Heart right ventricle (tissue), 16 donors: ENCODE results near the gene GM2A. TPM values are rescaled to one million over a fixed set of nuclear protein-coding genes. Genes with fewer than 3 reads are reported as not detected.

Source experiments
- ATAC-seq, 8 donors: fragments of 200-7000 bp; cut with Tn5 transposase; one replicate each; pipeline ENCODE4 v1.9.1; 2020; ENCODE audit warnings: mild to moderate bottlenecking in 8 of 8, moderate library complexity in 8 of 8, moderate number of reproducible peaks in 1 of 8
- DNase-seq, 2 donors: peaks; one replicate each; pipeline ENCODE4 v3.0.0-alpha.2; 2020
- H3K27ac ChIP-seq, 10 donors: fragments of 200-600 bp; sonication (generic) in 2 of 10; one replicate each; pipeline versions ENCODE4 v1.5.0 to v1.8.0; 2020 to 2022; ENCODE audit warnings: mild to moderate bottlenecking in 3 of 10
- H3K27me3 ChIP-seq, 7 donors: fragments of 200-600 bp; one replicate each; pipeline ENCODE4 v1.8.0; 2021 to 2022; ENCODE audit warnings: mild to moderate bottlenecking in 2 of 7
- H3K36me3 ChIP-seq, 9 donors: fragments of 200-600 bp; sonication (generic) in 1 of 9; one replicate each; pipeline versions ENCODE4 v1.5.0 to v1.8.0; 2020 to 2022; ENCODE audit warnings: mild to moderate bottlenecking in 2 of 9
- H3K4me1 ChIP-seq, 9 donors: fragments of 200-600 bp; sonication (generic) in 1 of 9; one replicate each; pipeline versions ENCODE4 v1.5.0 to v1.8.0; 2020 to 2022; ENCODE audit warnings: mild to moderate bottlenecking in 4 of 9
- H3K4me3 ChIP-seq, 10 donors: fragments of 200-600 bp; sonication (generic) in 2 of 10; one replicate each; pipeline versions ENCODE4 v1.5.0 to v1.8.0; 2020 to 2022; ENCODE audit warnings: mild to moderate bottlenecking in 7 of 10, moderate library complexity in 2 of 10
- H3K9me3 ChIP-seq, 11 donors: fragments of 200-600 bp in 10 of 11; sonication (generic) in 2 of 11; one replicate each; pipeline versions ENCODE4 v1.5.0 to v1.8.0; 2013 to 2022; ENCODE audit warnings: mild to moderate bottlenecking in 2 of 11, control low read depth in 1 of 11, moderate library complexity in 1 of 11
- WGBS, 2 donors: extraction: QIAGEN DNeasy Blood & Tissue Kit; methylation state at CpG; one replicate each; pipeline ENCODE4 v1.1.7; 2013; ENCODE audit warnings: inconsistent platforms in 1 of 2; 5-methylcytosine and 5-hydroxymethylcytosine counted together
- intact Hi-C, 10 donors: fragments of 100-400 bp; cut with DNase I; formaldehyde crosslinking; loops; one replicate each; pipeline versions ENCODE4 v1.11.1 to v1.14.2; 2022
- polyA plus RNA-seq, 2 donors: library from polyadenylated mRNA; stranded (reverse); fragments of 200-250 nt; gene quantifications; one replicate each; pipeline ENCODE4 v1.2.3, GENCODE V29; 2013
- total RNA-seq, 10 donors: library from RNA; stranded (reverse); fragmentation: NEBNext Ultra II Directional in 3 of 10; extraction: Animal tissue kit (Norgen Biotek cat#: 25700) in 3 of 10; gene quantifications; one replicate each; pipeline versions ENCODE4 v1.2.1 to v1.2.4, GENCODE V29; 2021 to 2023
- TF ChIP-seq, protein P1 (sequence below), 9 donors: fragments of 200-600 bp; sonication (generic) in 2 of 9; IDR thresholded peaks; one replicate each; pipeline versions ENCODE4 v1.5.0 to v1.8.0; 2021 to 2022; ENCODE audit warnings: antibody characterized with exemption in 9 of 9, mild to moderate bottlenecking in 5 of 9, moderate library complexity in 1 of 9
- donor health status: Arrhythmogenic right ventricular cardiomyopathy.
- donor health status: ischemic (EF 13 %, LVEDD 7.1; RV severe dilation, severe dysfunction).
- donor health status: healthy with polysubstance abuse.
- donor health status: DM: no; HTN: yes; CAD: no.
- donor health status: DM: no; HTN: no; CAD: no.
- donor health status: ischemic (EF 25% LVEDD 6.9; RV normal size, moderate dysfunction).
- donor health status: ischemic (EF 25% LVEDD 5.7; RV mildly dilated, moderate dysfunction).
- donor health status: healthy.
- donor health status: DM: yes; HTN: yes; CAD: no.
- donor health status: Ischemic cardiomyopathy.
- donor health status: ischemic (EF 35%, LVEDD 5.7; RV mildly dilated, moderate dysfunction).
- donor health status: nonischemic (EF 11% LVEDD 7.7; RV severe dilation, severe dysfunction).
- donor health status: DM: yes; HTN: yes; CAD: no.
- donor health status: PGD.
- donor health status: ischemic (EF 29% LVEDD 5.4; RV normal size, mild dysfunction).
- donor health status: nonischemic (EF 23%, LVEDD 6.1; RV moderate dilation, normal function).

Gene GM2A
- total and polyA plus RNA-seq, 12 donors = 18.1 to 47.1 (median 35.9) TPM

DNA sequence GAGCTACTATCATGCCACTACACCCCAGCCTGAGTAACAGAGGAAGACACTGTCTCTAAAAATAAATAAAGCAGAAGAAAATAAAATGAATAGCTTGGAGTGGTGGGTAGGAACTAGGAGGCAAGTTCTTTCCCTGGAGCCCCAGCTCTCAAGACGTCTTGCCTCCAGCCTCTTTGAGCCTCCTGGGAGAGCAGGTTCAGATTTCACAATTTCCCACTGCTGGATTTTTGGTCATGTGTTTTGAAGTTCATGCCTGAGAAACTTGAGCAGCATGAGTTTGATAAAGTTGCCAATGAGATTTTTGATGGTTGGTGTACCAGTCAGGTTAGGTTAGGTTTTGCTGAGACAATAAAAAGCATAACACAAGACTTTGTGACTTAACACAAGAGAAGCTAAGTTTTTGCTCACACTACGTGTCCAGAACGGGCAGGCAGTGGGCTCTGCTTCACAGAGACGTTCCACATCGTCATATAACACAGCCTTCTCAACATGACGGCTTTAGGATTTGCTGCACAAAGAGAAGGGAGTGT, 25.0 kb upstream of the GM2A start:
- 61 to 93% methylated on average over 6 of the region's 6 CpGs for WGBS, 2 donors
- DNase-seq = no peak
- no peak for ATAC-seq
- TF ChIP-seq, protein P1, sequence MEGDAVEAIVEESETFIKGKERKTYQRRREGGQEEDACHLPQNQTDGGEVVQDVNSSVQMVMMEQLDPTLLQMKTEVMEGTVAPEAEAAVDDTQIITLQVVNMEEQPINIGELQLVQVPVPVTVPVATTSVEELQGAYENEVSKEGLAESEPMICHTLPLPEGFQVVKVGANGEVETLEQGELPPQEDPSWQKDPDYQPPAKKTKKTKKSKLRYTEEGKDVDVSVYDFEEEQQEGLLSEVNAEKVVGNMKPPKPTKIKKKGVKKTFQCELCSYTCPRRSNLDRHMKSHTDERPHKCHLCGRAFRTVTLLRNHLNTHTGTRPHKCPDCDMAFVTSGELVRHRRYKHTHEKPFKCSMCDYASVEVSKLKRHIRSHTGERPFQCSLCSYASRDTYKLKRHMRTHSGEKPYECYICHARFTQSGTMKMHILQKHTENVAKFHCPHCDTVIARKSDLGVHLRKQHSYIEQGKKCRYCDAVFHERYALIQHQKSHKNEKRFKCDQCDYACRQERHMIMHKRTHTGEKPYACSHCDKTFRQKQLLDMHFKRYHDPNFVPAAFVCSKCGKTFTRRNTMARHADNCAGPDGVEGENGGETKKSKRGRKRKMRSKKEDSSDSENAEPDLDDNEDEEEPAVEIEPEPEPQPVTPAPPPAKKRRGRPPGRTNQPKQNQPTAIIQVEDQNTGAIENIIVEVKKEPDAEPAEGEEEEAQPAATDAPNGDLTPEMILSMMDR (IDR thresholded peaks at IDR 0.05) = no peak
- no peak overlapping the region for H3K27ac ChIP-seq
- H3K4me1 ChIP-seq = peaks cover 0 to 30% (median 10%) of the 10 kb centered on the region in 9 donors
- intact Hi-C loops = no loop called here
- H3K4me3 ChIP-seq = no peak overlapping the region
- H3K27me3 ChIP-seq = no peaks in the 10 kb centered on the region
- H3K36me3 ChIP-seq = no peaks in the 10 kb centered on the region
- H3K9me3 ChIP-seq = no peaks in the 10 kb centered on the region

DNA sequence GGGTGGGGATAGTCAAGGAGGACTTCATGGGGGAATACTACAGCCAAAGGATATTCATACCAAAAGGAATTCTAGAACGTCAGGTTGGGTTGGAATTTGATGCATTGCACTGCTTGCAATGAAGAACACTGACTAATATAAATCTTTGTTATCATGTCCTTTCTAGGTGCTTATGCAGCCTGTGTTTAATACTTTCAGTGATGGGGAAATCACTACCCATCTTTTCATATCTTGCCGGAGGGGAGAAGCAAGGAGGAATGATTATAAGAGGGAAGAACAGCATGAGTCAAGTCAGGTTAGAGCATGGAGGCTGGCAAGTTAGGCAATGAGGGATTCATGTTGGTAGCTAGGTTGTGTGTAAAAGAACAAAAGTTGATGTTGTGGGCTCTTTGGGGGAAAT, 24.0 kb upstream of the GM2A start:
- Histone ChIP-seq H3K4me1 (peaks cover 3 to 29% (median 11%) of the 10 kb centered on the region in 9 donors), H3K27ac (no peak overlapping the region), H3K27me3 (no peaks in the 10 kb centered on the region), H3K4me3 (no peak overlapping the region), H3K9me3 (no peaks in the 10 kb centered on the region), H3K36me3 (no peaks in the 10 kb centered on the region)
- TF ChIP-seq, protein P1 (IDR thresholded peaks at IDR 0.05) = no peak
- intact Hi-C loops = no loop called here
- DNase-seq (no peak), ATAC-seq (no peak)
- 81 to 84% methylated on average over 2 of the region's 2 CpGs for WGBS, 2 donors

DNA sequence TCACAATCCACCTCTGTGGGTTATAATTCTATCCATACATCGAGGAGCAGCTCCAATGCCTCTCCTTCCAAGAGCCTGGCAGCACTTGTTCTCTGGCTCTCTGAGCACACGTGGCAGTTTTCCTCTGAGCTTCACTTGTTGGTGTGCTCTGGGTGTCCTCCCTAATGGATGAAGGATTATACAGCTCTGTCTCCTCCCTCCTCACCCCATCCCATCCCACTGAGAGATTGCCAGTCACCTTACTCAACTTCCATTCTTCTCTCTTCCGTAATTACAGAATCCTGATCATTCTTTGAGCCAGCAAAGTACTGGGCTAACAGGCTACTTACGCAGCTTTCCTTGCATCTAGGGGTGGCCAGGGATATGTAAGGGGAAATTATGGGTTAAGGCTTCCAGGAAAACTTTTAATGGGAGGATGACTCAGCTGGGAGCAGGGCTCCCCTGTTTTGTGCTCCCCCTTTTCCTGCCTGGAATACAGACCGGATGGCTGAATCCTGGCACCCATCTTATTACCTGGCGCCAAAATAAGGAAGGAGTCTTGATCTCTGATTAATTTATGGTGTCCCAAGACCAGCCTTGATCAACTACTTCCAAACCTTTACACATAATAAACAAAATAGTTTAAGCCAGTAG, 22.8 kb upstream of the GM2A start:
- intact Hi-C loops = loop anchor here in 4 of 10 donors (10.0 kb wide), 3 partner anchors 55 to 175 kb away; no protein-coding TSS in a partner anchor
- Histone ChIP-seq H3K36me3 (no peaks in the 10 kb centered on the region), H3K4me3 (no peak overlapping the region), H3K27ac (peak overlapping the region in 6 of 10 donors; percentile 8 to 62 (median 24)), H3K27me3 (no peaks in the 10 kb centered on the region), H3K9me3 (no peaks in the 10 kb centered on the region), H3K4me1 (peaks cover 7 to 30% (median 17%) of the 10 kb centered on the region in 9 donors)
- 61 to 69% methylated on average over 6 of the region's 6 CpGs for WGBS, 2 donors
- TF ChIP-seq, protein P1 (IDR thresholded peaks at IDR 0.05) = no peak
- DNase-seq = no peak
- ATAC-seq = peak in 4 of 8 donors; percentile 25 to 54 (median 43)

DNA sequence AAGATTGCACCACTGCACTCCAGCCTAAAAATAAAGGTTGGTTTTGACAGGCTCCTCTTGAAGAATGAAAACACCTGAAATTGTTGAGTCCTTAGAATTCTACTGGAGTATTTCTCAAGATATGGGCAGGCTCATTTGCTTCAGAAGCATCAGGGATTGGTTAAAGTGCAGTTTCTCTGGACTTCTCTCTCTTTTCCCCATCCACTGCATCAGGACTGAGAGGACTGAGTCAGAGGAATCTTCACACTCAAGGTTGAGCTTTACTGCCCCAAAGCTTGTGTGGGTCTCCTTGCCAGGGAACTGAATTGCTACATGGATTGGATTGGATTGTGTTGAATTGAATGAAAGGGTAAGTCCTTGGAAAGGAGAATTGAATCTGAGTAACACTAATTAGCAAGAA, 21.6 kb upstream of the GM2A start:
- DNase-seq = no peak
- H3K4me1 ChIP-seq = peaks cover 10 to 34% (median 20%) of the 10 kb centered on the region in 9 donors
- no peaks in the 10 kb centered on the region for H3K36me3 ChIP-seq
- TF ChIP-seq, protein P1 (IDR thresholded peaks at IDR 0.05) = no peak
- no peak overlapping the region for H3K4me3 ChIP-seq
- H3K27me3 ChIP-seq = no peaks in the 10 kb centered on the region
- no peak for ATAC-seq
- no peaks in the 10 kb centered on the region for H3K9me3 ChIP-seq
- intact Hi-C loops = loop anchor here in 4 of 10 donors (10.0 kb wide), 3 partner anchors 57 to 177 kb away; no protein-coding TSS in a partner anchor
- no peak overlapping the region for H3K27ac ChIP-seq
